ENCODE results near the gene PPP6R3.
A peak's percentile ranks its signal among the peaks of the same experiment; 100 is the strongest.

Gene PPP6R3

GRCh38 chr11:68565768-68566167, 105.2 kb downstream of the PPP6R3 start:
- no peak overlapping the region for H2AFZ ChIP-seq (ENCODE audit: low read depth)
- peaks cover 16% of the 10 kb centered on the region; the same call in 1 of the 2 replicates for H4K20me1 ChIP-seq (ENCODE audit: insufficient read depth)
- H3K27me3 ChIP-seq (ENCODE audit: insufficient read depth, low read depth): no peaks in the 10 kb centered on the region
- no peak for TF ChIP-seq CTCF (conservative IDR thresholded peaks at IDR 0.05; ENCODE audit: low read depth, low read length)
- H3K9ac ChIP-seq: no peak overlapping the region
- peaks cover 33% of the 10 kb centered on the region for H3K4me1 ChIP-seq (ENCODE audit: low read depth, poor library complexity, severe bottlenecking)
- H3K4me2 ChIP-seq: no peak overlapping the region
- H3K79me2 ChIP-seq (ENCODE audit: insufficient read depth, low read depth): peaks cover 7% of the 10 kb centered on the region; the same call in 1 of the 2 replicates
- peaks cover 4% of the 10 kb centered on the region; the same call in 1 of the 2 replicates for H3K36me3 ChIP-seq (ENCODE audit: insufficient read depth)
- H3K4me3 ChIP-seq (IDR thresholded peaks at IDR 0.05; ENCODE audit: insufficient read depth, low read depth, low read length): no peak overlapping the region
- no peak overlapping the region for H3K27ac ChIP-seq

GRCh38 chr11:68567553-68567952, 107.0 kb downstream of the PPP6R3 start:
- H3K36me3 ChIP-seq (ENCODE audit: insufficient read depth): peaks cover 7% of the 10 kb centered on the region; the same call in 1 of the 2 replicates
- no peak overlapping the region for H3K9ac ChIP-seq
- TF ChIP-seq CTCF (conservative IDR thresholded peaks at IDR 0.05; ENCODE audit: low read depth, low read length): no peak
- no peak overlapping the region for H3K27ac ChIP-seq
- H3K79me2 ChIP-seq (ENCODE audit: insufficient read depth, low read depth): peaks cover 15% of the 10 kb centered on the region; the same call in 1 of the 2 replicates
- no peak overlapping the region for H2AFZ ChIP-seq (ENCODE audit: low read depth)
- H3K4me2 ChIP-seq: no peak overlapping the region
- H3K27me3 ChIP-seq (ENCODE audit: insufficient read depth, low read depth): no peaks in the 10 kb centered on the region
- no peak overlapping the region for H3K4me3 ChIP-seq (IDR thresholded peaks at IDR 0.05; ENCODE audit: insufficient read depth, low read depth, low read length)
- peaks cover 35% of the 10 kb centered on the region for H3K4me1 ChIP-seq (ENCODE audit: low read depth, poor library complexity, severe bottlenecking)
- peaks cover 16% of the 10 kb centered on the region; the same call in 1 of the 2 replicates for H4K20me1 ChIP-seq (ENCODE audit: insufficient read depth)

- Histone ChIP-seq H3K36me3 (ENCODE audit: insufficient read depth) (peaks cover 7% of the 10 kb centered on the region; the same call in 1 of the 2 replicates), H3K27me3 (ENCODE audit: insufficient read depth, low read depth) (no peaks in the 10 kb centered on the region), H3K9ac (no peak overlapping the region), H3K4me2 (peak overlapping the region; percentile 55), H2AFZ (ENCODE audit: low read depth) (no peak overlapping the region), H3K4me1 (ENCODE audit: low read depth, poor library complexity, severe bottlenecking) (peaks cover 35% of the 10 kb centered on the region), H3K4me3 (IDR thresholded peaks at IDR 0.05; ENCODE audit: insufficient read depth, low read depth, low read length) (no peak overlapping the region), H3K27ac (no peak overlapping the region), H3K79me2 (ENCODE audit: insufficient read depth, low read depth) (peaks cover 17% of the 10 kb centered on the region; the same call in 1 of the 2 replicates), H4K20me1 (ENCODE audit: insufficient read depth) (peaks cover 10% of the 10 kb centered on the region; the same call in 1 of the 2 replicates)
- TF ChIP-seq CTCF (conservative IDR thresholded peaks at IDR 0.05; ENCODE audit: low read depth, low read length): no peak
These were observed 108.8 kb downstream of the PPP6R3 start for GRCh38 chr11:68569357-68569756.

GRCh38 chr11:68570691-68571090, 110.1 kb downstream of the PPP6R3 start:
- TF ChIP-seq CTCF (conservative IDR thresholded peaks at IDR 0.05; ENCODE audit: low read depth, low read length): no peak
- H3K9ac ChIP-seq: no peak overlapping the region
- no peak overlapping the region for H3K27ac ChIP-seq
- H3K79me2 ChIP-seq (ENCODE audit: insufficient read depth, low read depth): peaks cover 17% of the 10 kb centered on the region; the same call in 1 of the 2 replicates
- peaks cover 7% of the 10 kb centered on the region; the same call in 1 of the 2 replicates for H3K36me3 ChIP-seq (ENCODE audit: insufficient read depth)
- H3K4me3 ChIP-seq (IDR thresholded peaks at IDR 0.05; ENCODE audit: insufficient read depth, low read depth, low read length): no peak overlapping the region
- no peak overlapping the region for H2AFZ ChIP-seq (ENCODE audit: low read depth)
- H4K20me1 ChIP-seq (ENCODE audit: insufficient read depth): peaks cover 10% of the 10 kb centered on the region; the same call in 1 of the 2 replicates
- no peaks in the 10 kb centered on the region for H3K27me3 ChIP-seq (ENCODE audit: insufficient read depth, low read depth)
- no peak overlapping the region for H3K4me2 ChIP-seq
- peaks cover 35% of the 10 kb centered on the region for H3K4me1 ChIP-seq (ENCODE audit: low read depth, poor library complexity, severe bottlenecking)

Measured in KMS-11 (cell line).